Esophagus muscularis mucosa (tissue), 4 donors: ENCODE data around the gene LAMA3. TPM values are rescaled to one million over a fixed set of nuclear protein-coding genes. Genes with fewer than 3 reads are reported as not detected.

Source experiments
- DNase-seq: peaks from one replicate; pipeline ENCODE4 v3.0.0-alpha.2; 2017; ENCODE audit errors: extremely low spot score
- H3K27ac ChIP-seq, 4 donors: fragments of 200-600 bp; sonication (generic); replicated peaks in 1 of 4; 1 replicate in 3 of 4; 2 replicates in 1 of 4; pipeline ENCODE4 v1.5.1; 2016 to 2019; ENCODE audit warnings: mild to moderate bottlenecking in 1 of 4
- H3K27me3 ChIP-seq, 4 donors: fragments of 200-600 bp; sonication (generic); one replicate each; pipeline versions ENCODE4 v1.5.1 to v1.6.0; 2016 to 2019
- H3K36me3 ChIP-seq, 4 donors: fragments of 200-600 bp; sonication (generic); one replicate each; pipeline ENCODE4 v1.5.1; 2016 to 2019
- H3K4me1 ChIP-seq, 4 donors: fragments of 200-600 bp; sonication (generic); one replicate each; pipeline ENCODE4 v1.5.1; 2016 to 2019
- H3K4me3 ChIP-seq, 4 donors: fragments of 200-600 bp; sonication (generic); 1 replicate in 2 of 4; 2 replicates in 2 of 4; pipeline ENCODE4 v1.5.1; 2016 to 2019; ENCODE audit warnings: mild to moderate bottlenecking in 4 of 4, moderate library complexity in 1 of 4
- H3K9me3 ChIP-seq, 4 donors: fragments of 200-600 bp; sonication (generic); 1 replicate in 3 of 4; 2 replicates in 1 of 4; pipeline ENCODE4 v1.5.1; 2016 to 2019
- CTCF ChIP-seq, 3 experiments: fragments of 200-600 bp in 2 of 3; fragments of 450-650 bp in 1 of 3; sonication (generic) in 2 of 3; IDR thresholded peaks; one replicate each; pipeline ENCODE4 v1.5.1; 2017 to 2019; ENCODE audit warnings: antibody characterized with exemption in 3 of 3, mild to moderate bottlenecking in 2 of 3, moderate library complexity in 1 of 3
- EP300 ChIP-seq: sonication (generic); formaldehyde crosslinking; IDR thresholded peaks from one replicate; pipeline ENCODE4 v1.6.1; 2017; ENCODE audit warnings: antibody characterized with exemption
- POLR2A ChIP-seq: fragments of 450-650 bp; IDR thresholded peaks from one replicate; pipeline ENCODE4 v1.6.1; 2017; ENCODE audit warnings: antibody characterized with exemption, moderate library complexity, mild to moderate bottlenecking, low read depth
- POLR2AphosphoS5 ChIP-seq, 2 donors: sonication (generic); formaldehyde crosslinking; IDR thresholded peaks; one replicate each; pipeline ENCODE4 v1.6.1; 2017; ENCODE audit warnings: antibody characterized with exemption in 2 of 2
- WGBS: methylation state at CpG from one replicate; pipeline ENCODE4 v1.1.5; 2018; 5-methylcytosine and 5-hydroxymethylcytosine counted together
- intact Hi-C: fragments of 100-400 bp; cut with DNase I; formaldehyde crosslinking; loops from one replicate; pipeline ENCODE4 v1.15.1; 2023
- total RNA-seq, 4 donors: library from RNA; depleted of rRNA; stranded (reverse); fragments of >200 nt; gene quantifications; one replicate each; pipeline versions ENCODE4 v1.1.0 to v1.2.1, GENCODE V29; 2016

LAMA3 gene
- total RNA-seq, 4 donors from 2014 or later: 7.5 to 12.9 (median 11.7) TPM

- whole genome bisulfite sequencing: 84% methylated on average over 5 of the region's 5 CpGs
- H3K4me1 ChIP-seq: peaks cover 0 to 2% (median 0%) of the 10 kb centered on the region in 4 donors
Measured at GRCh38 chr18:23971666-23972230, 282.5 kb downstream of the LAMA3 start.

GRCh38 chr18:23972453-23972852, 283.2 kb downstream of the LAMA3 start:
- Histone ChIP-seq H3K4me1 (no peaks in the 10 kb centered on the region), H3K36me3 (no peaks in the 10 kb centered on the region), H3K9me3 (no peaks in the 10 kb centered on the region), H3K4me3 (no peak overlapping the region), H3K27ac (no peak overlapping the region), H3K27me3 (no peaks in the 10 kb centered on the region)
- TF ChIP-seq CTCF (IDR thresholded peaks at IDR 0.05) (no peak), POLR2A (no peak), EP300 (no peak), POLR2AphosphoS5 (IDR thresholded peaks at IDR 0.05) (no peak)
- no peak for DNase-seq
- intact Hi-C loops: no loop called here
- 79% methylated on average over 6 of the region's 6 CpGs for whole genome bisulfite sequencing

More at GRCh38 chr18:23971666-23972230, 282.5 kb downstream of the LAMA3 start:
- no peak for DNase-seq
- Histone ChIP-seq H3K36me3 (no peaks in the 10 kb centered on the region), H3K4me3 (no peak overlapping the region), H3K27ac (no peak overlapping the region), H3K9me3 (no peaks in the 10 kb centered on the region), H3K27me3 (no peaks in the 10 kb centered on the region)
- TF ChIP-seq POLR2AphosphoS5 (IDR thresholded peaks at IDR 0.05): no peak
- TF ChIP-seq POLR2A: no peak
- TF ChIP-seq CTCF (IDR thresholded peaks at IDR 0.05): no peak
- TF ChIP-seq EP300: no peak
- intact Hi-C loops: no loop called here

GRCh38 chr18:23977103-23977502, 287.9 kb downstream of the LAMA3 start:
- TF ChIP-seq POLR2A: no peak
- TF ChIP-seq POLR2AphosphoS5 (IDR thresholded peaks at IDR 0.05): no peak
- TF ChIP-seq EP300: no peak
- no peak for TF ChIP-seq CTCF (IDR thresholded peaks at IDR 0.05)
- no peak overlapping the region for H3K4me3 ChIP-seq

GRCh38 chr18:23977719-23978483, 288.6 kb downstream of the LAMA3 start:
- Histone ChIP-seq H3K36me3 (no peaks in the 10 kb centered on the region), H3K9me3 (no peaks in the 10 kb centered on the region), H3K4me3 (no peak overlapping the region), H3K27me3 (no peaks in the 10 kb centered on the region), H3K27ac (no peak overlapping the region), H3K4me1 (peaks cover 0 to 23% (median 20%) of the 10 kb centered on the region in 4 donors)
- TF ChIP-seq CTCF (IDR thresholded peaks at IDR 0.05): no peak
- no peak for TF ChIP-seq POLR2AphosphoS5 (IDR thresholded peaks at IDR 0.05)
- TF ChIP-seq POLR2A: no peak
- TF ChIP-seq EP300: no peak
- 70% methylated on average over 1 of the region's 1 CpG for WGBS
- no peak for DNase-seq
- intact Hi-C loops: no loop called here

More at GRCh38 chr18:23977103-23977502, 287.9 kb downstream of the LAMA3 start:
- Histone ChIP-seq H3K27ac (no peak overlapping the region), H3K9me3 (no peaks in the 10 kb centered on the region), H3K36me3 (no peaks in the 10 kb centered on the region), H3K27me3 (no peaks in the 10 kb centered on the region), H3K4me1 (peaks cover 0 to 15% (median 12%) of the 10 kb centered on the region in 4 donors)
- intact Hi-C loops: no loop called here
- no peak for DNase-seq
- 95% methylated on average over 7 of the region's 7 CpGs for WGBS
